ENCODE measurements around the gene MCRIP1.

DNA sequence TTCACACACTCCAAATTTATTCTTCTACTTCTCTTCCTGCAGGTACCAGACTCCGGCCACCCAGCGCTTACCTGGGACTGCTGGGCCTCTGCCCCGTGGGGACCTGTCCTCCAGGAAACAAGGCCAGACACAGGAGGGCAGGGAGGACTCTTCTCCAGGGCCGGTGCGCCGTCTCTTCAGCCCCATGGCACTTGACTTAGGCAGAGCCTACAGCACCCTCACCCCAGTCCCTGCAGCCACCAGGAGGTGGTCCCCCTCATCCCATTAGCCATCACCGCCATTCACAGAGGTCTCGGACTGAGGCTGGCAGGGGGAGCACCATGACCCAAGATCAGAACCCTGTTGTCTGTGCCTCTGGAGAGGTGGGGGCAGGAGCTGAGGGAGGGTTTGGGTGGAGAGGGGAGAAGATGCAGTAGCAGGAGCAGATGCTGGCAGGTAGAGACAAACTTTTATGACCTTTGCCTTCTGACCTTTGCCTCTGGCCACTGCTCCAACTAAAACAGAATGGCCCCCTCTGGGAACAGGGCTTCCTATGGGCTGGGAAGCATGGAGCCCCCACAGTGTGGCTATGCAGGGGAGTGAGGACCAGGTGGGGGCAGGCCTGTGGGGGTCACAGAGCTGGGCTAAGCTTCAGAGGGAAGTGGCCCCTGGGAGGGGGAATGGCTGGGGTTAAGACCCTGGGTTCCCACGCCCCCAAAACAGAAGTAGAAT, 30.9 kb downstream of the MCRIP1 start:
- TF ChIP-seq RFX5 (IDR thresholded peaks at IDR 0.05; ENCODE audit: borderline replicate concordance, low read depth, low read length): no peak
- TF ChIP-seq POLR2AphosphoS5 (IDR thresholded peaks at IDR 0.05; ENCODE audit: low read depth, low read length): no peak
- no peak for TF ChIP-seq TEAD4 (IDR thresholded peaks at IDR 0.05; ENCODE audit: low read depth, low read length)

Measured in H1 (cell line).